HepG2 (cell line): ENCODE measurements around the gene POU2AF2. TPM values are rescaled to one million over a fixed set of nuclear protein-coding genes. Genes with fewer than 3 reads are reported as not detected.

Experiments used
- ATAC-seq: fragments of 200-7000 bp; cut with Tn5 transposase; 3 replicates; pipeline ENCODE4 v1.9.1; 2020; ENCODE audit warnings: mild to moderate bottlenecking, moderate library complexity
- BruUV-seq: library from RNA; stranded (reverse); fragments of 400-500 nt; replicated peaks from 2 replicates; lab custom pipeline; 2021; lab: Mats Ljungman, UMichigan
- CTCF ChIA-PET: fragments of 300-600 bp; formaldehyde crosslinking; extraction: SDS; loops from one replicate; lab custom pipeline; 2021; ENCODE audit warnings: low total read pairs, inconsistent platforms, low intra/inter-chr PET ratio; lab: Yijun Ruan, JAX
- POLR2A ChIA-PET: fragments of 350-600 bp; sonication (Branson Sonifier 250); formaldehyde crosslinking; loops from one replicate; lab custom pipeline; 2020; ENCODE audit warnings: antibody characterized with exemption, inconsistent platforms; lab: Yijun Ruan, JAX
- DNase-seq: peaks from one replicate; pipeline ENCODE4 v3.0.0-alpha.2; 2015; ENCODE audit warnings: low spot score
- FAIRE-seq: peaks from 3 replicates; lab custom pipeline; 2011; peaks lifted over from hg19 to GRCh38; lab: Jason Lieb, UNC
- H2AFZ ChIP-seq: one replicate; pipeline ENCODE4 v1.6.1; 2011; ENCODE audit warnings: low read length, inconsistent platforms
- H3K27ac ChIP-seq: fragments of 300-600 bp; 3 replicates; pipeline ENCODE4 v1.8.0; 2011; ENCODE audit warnings: mixed run types, mild to moderate bottlenecking, mixed read lengths, low read length, inconsistent platforms; ENCODE audit not compliant: insufficient read depth; ENCODE audit errors: extremely low read length
- H3K27me3 ChIP-seq, 2 experiments: fragments of 200-600 bp in 1 of 2; 2 replicates in 1 of 2; 3 replicates in 1 of 2; pipeline versions ENCODE4 v1.6.0 to v1.8.0; 2011; ENCODE audit warnings: low read length in 2 of 2, mild to moderate bottlenecking in 2 of 2, moderate library complexity in 2 of 2, inconsistent platforms in 1 of 2; ENCODE audit not compliant: insufficient read depth in 2 of 2, control insufficient read depth in 1 of 2
- H3K36me3 ChIP-seq, 2 experiments: fragments of 200-600 bp in 1 of 2; replicated peaks in 1 of 2; 2 replicates in 1 of 2; 3 replicates in 1 of 2; pipeline versions ENCODE4 v1.5.1 to v1.8.0; 2011; ENCODE audit warnings: low read length in 2 of 2, inconsistent platforms in 1 of 2; ENCODE audit not compliant: insufficient read depth in 2 of 2, control insufficient read depth in 1 of 2
- H3K4me1 ChIP-seq: 2 replicates; pipeline ENCODE4 v1.5.1; 2012; ENCODE audit warnings: low read length, inconsistent platforms; ENCODE audit not compliant: insufficient read depth
- H3K4me2 ChIP-seq: 2 replicates; pipeline ENCODE4 v1.6.0; 2011; ENCODE audit warnings: low read depth, low read length, inconsistent platforms
- H3K4me3 ChIP-seq, 3 experiments: fragments of 200-600 bp in 1 of 3; sonication (generic), shearing (Covaris generic) in 1 of 3; replicated peaks in 1 of 3; 2 replicates each; pipeline ENCODE4 v1.5.1; 2011 to 2016; ENCODE audit warnings: low read length in 3 of 3, inconsistent platforms in 2 of 3, low read depth in 2 of 3, mild to moderate bottlenecking in 2 of 3, control low read depth in 1 of 3, mixed read lengths in 1 of 3; ENCODE audit not compliant: insufficient read depth in 1 of 3
- H3K79me2 ChIP-seq: one replicate; pipeline ENCODE4 v1.6.1; 2011; ENCODE audit warnings: low read length, inconsistent platforms; ENCODE audit not compliant: insufficient read depth
- H3K9ac ChIP-seq: 2 replicates; pipeline ENCODE4 v1.6.0; 2011; ENCODE audit warnings: mild to moderate bottlenecking, low read depth, low read length, inconsistent platforms; ENCODE audit not compliant: insufficient read depth
- H3K9me3 ChIP-seq: 2 replicates; pipeline ENCODE4 v1.5.1; 2012; ENCODE audit warnings: mild to moderate bottlenecking, low read length
- H4K20me1 ChIP-seq: 2 replicates; pipeline ENCODE4 v1.6.0; 2011; ENCODE audit warnings: inconsistent platforms, mild to moderate bottlenecking, low read length, moderate library complexity; ENCODE audit not compliant: insufficient read depth
- KDM5B ChIP-seq: sonication (generic); formaldehyde crosslinking; IDR thresholded peaks from 2 replicates; pipeline ENCODE4 v1.4.0; 2020; ENCODE audit warnings: missing genetic modification reagents, mild to moderate bottlenecking, borderline replicate concordance
- POLR2AphosphoS5 ChIP-seq: IDR thresholded peaks from 2 replicates; pipeline ENCODE4 v1.6.1; 2012; ENCODE audit warnings: low read depth, low read length
- RARG ChIP-seq: sonication (generic); formaldehyde crosslinking; IDR thresholded peaks from 2 replicates; pipeline ENCODE4 v1.4.0; 2020; ENCODE audit warnings: low read depth, mild to moderate bottlenecking, missing genetic modification reagents
- WGBS: methylation state at CpG from one replicate; pipeline ENCODE4 v1.1.6; 2017; ENCODE audit warnings: low lambda C conversion rate; 5-methylcytosine and 5-hydroxymethylcytosine counted together
- in situ Hi-C: cut with HindIII; loops from 2 replicates; pipeline ENCODE4 v1.10.0; 2017; ENCODE audit warnings: low pct_unique_long_range_greater_than_20kb; ENCODE audit not compliant: extremely low pct_ligation_motif_present
- intact Hi-C: fragments of 100-400 bp; cut with micrococcal nuclease; formaldehyde crosslinking; loops from one replicate; pipeline ENCODE4 v1.10.0; 2022; ENCODE audit not compliant: unreplicated experiment
- polyA plus RNA-seq, 8 experiments: library from polyadenylated mRNA; depleted of rRNA in 3 of 8; stranded (reverse) in 7 of 8; unstranded in 1 of 8; fragments of >200 nt; fragmentation: Illumina TruSeq in 4 of 8; extraction: Trizol in 4 of 8; gene quantifications; 2 replicates each; pipeline versions ENCODE4 v1.2.1 to v1.2.3, GENCODE V29; 2011 to 2016; ENCODE audit warnings: low read depth in 4 of 8, missing spikeins in 1 of 8, mixed read lengths in 1 of 8; ENCODE audit not compliant: insufficient read depth in 1 of 8
- total RNA-seq, 5 experiments: library from RNA; depleted of rRNA; stranded (reverse); fragments of >200 nt; fragmentation: Illumina TruSeq; extraction: Trizol; gene quantifications; 2 replicates each; pipeline ENCODE4 v1.2.3, GENCODE V29; 2016; ENCODE audit warnings: low read depth in 1 of 5
- TF ChIP-seq, protein P1 (sequence below): IDR thresholded peaks from 2 replicates; pipeline ENCODE4 v1.6.1; 2016; ENCODE audit warnings: missing genetic modification reagents, missing compliant biosample characterization
- TF ChIP-seq, protein P2 (sequence below): IDR thresholded peaks from 2 replicates; pipeline ENCODE4 v1.6.1; 2012; ENCODE audit warnings: low read length, improper control_type of control experiment
- TF ChIP-seq, protein P3 (sequence below): sonication (generic); formaldehyde crosslinking; IDR thresholded peaks from 2 replicates; pipeline ENCODE4 v1.4.0; 2020; ENCODE audit warnings: missing genetic modification reagents, borderline replicate concordance
- TF ChIP-seq, protein P4 (sequence below): sonication (generic); formaldehyde crosslinking; conservative IDR thresholded peaks from 2 replicates; pipeline ENCODE4 v1.5.0; 2020; ENCODE audit warnings: missing genetic modification reagents

POU2AF2 gene
- total and polyA plus RNA-seq, 2 of the 13 experiments (the other 11 are each of a cell fraction or from before 2014, with no cell fraction given): 0.11 TPM; not detected in 1

DNA sequence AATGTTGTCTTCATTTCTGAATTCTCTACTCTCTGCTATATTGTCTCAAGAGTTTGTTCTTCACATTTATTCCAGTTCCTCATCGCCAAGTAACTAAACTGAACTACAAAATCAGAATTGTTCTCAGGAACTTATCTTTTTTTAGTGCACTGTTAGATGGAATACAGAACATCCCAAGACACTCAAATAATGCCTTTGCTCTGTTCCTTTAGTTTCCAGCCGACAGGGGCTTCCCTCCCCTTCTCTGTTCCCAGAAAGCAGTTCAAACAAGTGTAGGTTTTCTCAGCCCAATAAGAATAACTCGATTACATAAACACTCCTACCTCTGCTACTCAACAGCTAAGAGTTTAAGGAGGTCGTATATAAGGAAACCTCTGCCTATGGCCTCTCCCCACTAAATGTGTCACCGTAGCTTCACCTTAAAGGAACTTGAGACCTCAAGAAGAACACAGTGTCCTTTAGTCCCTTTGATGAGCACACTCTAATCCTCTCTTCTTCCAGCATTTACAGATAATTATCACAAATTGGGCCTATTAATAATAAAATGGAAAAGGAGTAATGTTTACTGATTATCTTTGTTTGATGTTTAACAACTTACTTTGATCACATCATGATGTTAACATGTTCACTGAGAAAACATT, 59.8 kb downstream of the POU2AF2 start:
- 90% methylated on average over 5 of the region's 5 CpGs for WGBS
- intact Hi-C loops: no loop called here
- peaks cover 7% of the 10 kb centered on the region for H3K79me2 ChIP-seq
- POLR2A ChIA-PET: no interaction called here
- TF ChIP-seq, protein P1, sequence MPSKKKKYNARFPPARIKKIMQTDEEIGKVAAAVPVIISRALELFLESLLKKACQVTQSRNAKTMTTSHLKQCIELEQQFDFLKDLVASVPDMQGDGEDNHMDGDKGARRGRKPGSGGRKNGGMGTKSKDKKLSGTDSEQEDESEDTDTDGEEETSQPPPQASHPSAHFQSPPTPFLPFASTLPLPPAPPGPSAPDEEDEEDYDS (CRISPR knock-in tag): no peak
- TF ChIP-seq, protein P2, sequence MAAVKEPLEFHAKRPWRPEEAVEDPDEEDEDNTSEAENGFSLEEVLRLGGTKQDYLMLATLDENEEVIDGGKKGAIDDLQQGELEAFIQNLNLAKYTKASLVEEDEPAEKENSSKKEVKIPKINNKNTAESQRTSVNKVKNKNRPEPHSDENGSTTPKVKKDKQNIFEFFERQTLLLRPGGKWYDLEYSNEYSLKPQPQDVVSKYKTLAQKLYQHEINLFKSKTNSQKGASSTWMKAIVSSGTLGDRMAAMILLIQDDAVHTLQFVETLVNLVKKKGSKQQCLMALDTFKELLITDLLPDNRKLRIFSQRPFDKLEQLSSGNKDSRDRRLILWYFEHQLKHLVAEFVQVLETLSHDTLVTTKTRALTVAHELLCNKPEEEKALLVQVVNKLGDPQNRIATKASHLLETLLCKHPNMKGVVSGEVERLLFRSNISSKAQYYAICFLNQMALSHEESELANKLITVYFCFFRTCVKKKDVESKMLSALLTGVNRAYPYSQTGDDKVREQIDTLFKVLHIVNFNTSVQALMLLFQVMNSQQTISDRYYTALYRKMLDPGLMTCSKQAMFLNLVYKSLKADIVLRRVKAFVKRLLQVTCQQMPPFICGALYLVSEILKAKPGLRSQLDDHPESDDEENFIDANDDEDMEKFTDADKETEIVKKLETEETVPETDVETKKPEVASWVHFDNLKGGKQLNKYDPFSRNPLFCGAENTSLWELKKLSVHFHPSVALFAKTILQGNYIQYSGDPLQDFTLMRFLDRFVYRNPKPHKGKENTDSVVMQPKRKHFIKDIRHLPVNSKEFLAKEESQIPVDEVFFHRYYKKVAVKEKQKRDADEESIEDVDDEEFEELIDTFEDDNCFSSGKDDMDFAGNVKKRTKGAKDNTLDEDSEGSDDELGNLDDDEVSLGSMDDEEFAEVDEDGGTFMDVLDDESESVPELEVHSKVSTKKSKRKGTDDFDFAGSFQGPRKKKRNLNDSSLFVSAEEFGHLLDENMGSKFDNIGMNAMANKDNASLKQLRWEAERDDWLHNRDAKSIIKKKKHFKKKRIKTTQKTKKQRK: no peak
- no peak for TF ChIP-seq RARG (CRISPR knock-in tag)
- TF ChIP-seq, protein P3, sequence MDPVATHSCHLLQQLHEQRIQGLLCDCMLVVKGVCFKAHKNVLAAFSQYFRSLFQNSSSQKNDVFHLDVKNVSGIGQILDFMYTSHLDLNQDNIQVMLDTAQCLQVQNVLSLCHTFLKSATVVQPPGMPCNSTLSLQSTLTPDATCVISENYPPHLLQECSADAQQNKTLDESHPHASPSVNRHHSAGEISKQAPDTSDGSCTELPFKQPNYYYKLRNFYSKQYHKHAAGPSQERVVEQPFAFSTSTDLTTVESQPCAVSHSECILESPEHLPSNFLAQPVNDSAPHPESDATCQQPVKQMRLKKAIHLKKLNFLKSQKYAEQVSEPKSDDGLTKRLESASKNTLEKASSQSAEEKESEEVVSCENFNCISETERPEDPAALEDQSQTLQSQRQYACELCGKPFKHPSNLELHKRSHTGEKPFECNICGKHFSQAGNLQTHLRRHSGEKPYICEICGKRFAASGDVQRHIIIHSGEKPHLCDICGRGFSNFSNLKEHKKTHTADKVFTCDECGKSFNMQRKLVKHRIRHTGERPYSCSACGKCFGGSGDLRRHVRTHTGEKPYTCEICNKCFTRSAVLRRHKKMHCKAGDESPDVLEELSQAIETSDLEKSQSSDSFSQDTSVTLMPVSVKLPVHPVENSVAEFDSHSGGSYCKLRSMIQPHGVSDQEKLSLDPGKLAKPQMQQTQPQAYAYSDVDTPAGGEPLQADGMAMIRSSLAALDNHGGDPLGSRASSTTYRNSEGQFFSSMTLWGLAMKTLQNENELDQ (CRISPR knock-in tag): no peak
- no peak for TF ChIP-seq KDM5B (CRISPR knock-in tag)
- TF ChIP-seq, protein P4, sequence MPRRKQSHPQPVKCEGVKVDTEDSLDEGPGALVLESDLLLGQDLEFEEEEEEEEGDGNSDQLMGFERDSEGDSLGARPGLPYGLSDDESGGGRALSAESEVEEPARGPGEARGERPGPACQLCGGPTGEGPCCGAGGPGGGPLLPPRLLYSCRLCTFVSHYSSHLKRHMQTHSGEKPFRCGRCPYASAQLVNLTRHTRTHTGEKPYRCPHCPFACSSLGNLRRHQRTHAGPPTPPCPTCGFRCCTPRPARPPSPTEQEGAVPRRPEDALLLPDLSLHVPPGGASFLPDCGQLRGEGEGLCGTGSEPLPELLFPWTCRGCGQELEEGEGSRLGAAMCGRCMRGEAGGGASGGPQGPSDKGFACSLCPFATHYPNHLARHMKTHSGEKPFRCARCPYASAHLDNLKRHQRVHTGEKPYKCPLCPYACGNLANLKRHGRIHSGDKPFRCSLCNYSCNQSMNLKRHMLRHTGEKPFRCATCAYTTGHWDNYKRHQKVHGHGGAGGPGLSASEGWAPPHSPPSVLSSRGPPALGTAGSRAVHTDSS: no peak
- TF ChIP-seq POLR2AphosphoS5: 0 out of 2 replicates have a peak, but pooled peaks have one; percentile 34
- TF ChIP-seq, all 625 proteins: peak for 1
- H3K27ac ChIP-seq: no peak overlapping the region
- H3K4me3 ChIP-seq: no peak overlapping the region
- no TSS peak for BruUV-seq
- peaks cover 86% of the 10 kb centered on the region for H3K4me1 ChIP-seq
- no peak overlapping the region for H2AFZ ChIP-seq
- no peaks in the 10 kb centered on the region for H4K20me1 ChIP-seq
- no peak overlapping the region for H3K9ac ChIP-seq
- no peak overlapping the region for H3K4me2 ChIP-seq
- CTCF ChIA-PET: no interaction called here
- no peaks in the 10 kb centered on the region for H3K27me3 ChIP-seq
- FAIRE-seq (peak; percentile 42), ATAC-seq (no peak), DNase-seq (no peak)
- in situ Hi-C loops: no loop called here
- no peaks in the 10 kb centered on the region for H3K9me3 ChIP-seq
- H3K36me3 ChIP-seq: no peaks in the 10 kb centered on the region
